Measurements from ENCODE around the gene BMPR1A.

GRCh38 chr10:86969421-86970041, 213.1 kb downstream of the BMPR1A start:
- TF ChIP-seq POLR2AphosphoS5 (IDR thresholded peaks at IDR 0.05) = no peak
- TF ChIP-seq, protein P1, sequence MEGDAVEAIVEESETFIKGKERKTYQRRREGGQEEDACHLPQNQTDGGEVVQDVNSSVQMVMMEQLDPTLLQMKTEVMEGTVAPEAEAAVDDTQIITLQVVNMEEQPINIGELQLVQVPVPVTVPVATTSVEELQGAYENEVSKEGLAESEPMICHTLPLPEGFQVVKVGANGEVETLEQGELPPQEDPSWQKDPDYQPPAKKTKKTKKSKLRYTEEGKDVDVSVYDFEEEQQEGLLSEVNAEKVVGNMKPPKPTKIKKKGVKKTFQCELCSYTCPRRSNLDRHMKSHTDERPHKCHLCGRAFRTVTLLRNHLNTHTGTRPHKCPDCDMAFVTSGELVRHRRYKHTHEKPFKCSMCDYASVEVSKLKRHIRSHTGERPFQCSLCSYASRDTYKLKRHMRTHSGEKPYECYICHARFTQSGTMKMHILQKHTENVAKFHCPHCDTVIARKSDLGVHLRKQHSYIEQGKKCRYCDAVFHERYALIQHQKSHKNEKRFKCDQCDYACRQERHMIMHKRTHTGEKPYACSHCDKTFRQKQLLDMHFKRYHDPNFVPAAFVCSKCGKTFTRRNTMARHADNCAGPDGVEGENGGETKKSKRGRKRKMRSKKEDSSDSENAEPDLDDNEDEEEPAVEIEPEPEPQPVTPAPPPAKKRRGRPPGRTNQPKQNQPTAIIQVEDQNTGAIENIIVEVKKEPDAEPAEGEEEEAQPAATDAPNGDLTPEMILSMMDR (IDR thresholded peaks at IDR 0.05) = no peak
- TF ChIP-seq EP300 (IDR thresholded peaks at IDR 0.05) = no peak
- no peak for TF ChIP-seq POLR2A (IDR thresholded peaks at IDR 0.05)
